NOMO-1 (cell line): Measurements from ENCODE around the gene USP50.
"Not testable (repeated sequence)": the region's sequence is repeated elsewhere in the genome, so short reads cannot be mapped to it uniquely, and the experiment has no call there.

ENCODE experiments used
- DNase-seq, 2 experiments: peaks; one replicate each; lab custom pipeline; 2025; ENCODE audit not compliant: unreplicated experiment in 2 of 2; lab: John Stamatoyannopoulos, UW

Gene USP50

DNA sequence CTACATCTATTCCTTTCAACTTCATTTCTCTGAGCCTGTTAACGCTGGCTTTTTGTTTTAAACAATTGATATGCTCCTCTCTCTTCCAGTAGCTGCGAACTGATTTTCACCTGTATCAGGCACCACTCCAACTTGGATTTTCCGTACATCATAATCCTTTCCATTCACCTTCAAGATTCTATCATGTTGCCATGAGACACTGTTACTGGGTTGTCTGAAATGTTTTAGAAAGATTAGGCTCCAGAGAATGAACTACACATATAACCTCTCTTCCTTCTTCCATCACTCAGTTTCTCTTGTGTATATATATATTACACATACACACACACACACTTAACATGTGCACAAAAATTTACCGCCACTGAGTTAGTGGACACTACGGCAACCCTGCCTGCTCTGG, at the start of gene USP50:
Gene USP50, minus strand, starts transcription at position 101 of the 400 bp plus-strand sequence. CDS start 141 bp downstream, outside the sequence.
- no peak for DNase-seq

DNA sequence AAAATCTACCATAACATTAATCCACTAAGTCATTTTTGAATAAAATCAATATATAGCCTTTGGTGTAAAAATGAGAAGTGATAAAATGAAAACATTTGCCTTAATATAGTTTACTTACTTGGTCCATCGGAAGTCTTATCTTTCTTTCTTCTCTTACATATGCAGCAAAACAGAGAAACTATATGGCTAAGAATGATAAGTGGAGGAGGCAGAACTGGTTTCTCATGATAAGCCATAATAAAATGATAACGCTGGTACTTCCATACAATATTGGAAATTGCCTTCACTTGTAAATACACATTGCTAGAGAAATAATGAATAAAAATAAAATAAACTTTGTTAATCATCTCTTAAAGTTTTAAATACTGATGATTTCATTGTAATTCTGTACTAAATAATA, 47.8 kb upstream of the USP50 start:
- no peak for DNase-seq

DNA sequence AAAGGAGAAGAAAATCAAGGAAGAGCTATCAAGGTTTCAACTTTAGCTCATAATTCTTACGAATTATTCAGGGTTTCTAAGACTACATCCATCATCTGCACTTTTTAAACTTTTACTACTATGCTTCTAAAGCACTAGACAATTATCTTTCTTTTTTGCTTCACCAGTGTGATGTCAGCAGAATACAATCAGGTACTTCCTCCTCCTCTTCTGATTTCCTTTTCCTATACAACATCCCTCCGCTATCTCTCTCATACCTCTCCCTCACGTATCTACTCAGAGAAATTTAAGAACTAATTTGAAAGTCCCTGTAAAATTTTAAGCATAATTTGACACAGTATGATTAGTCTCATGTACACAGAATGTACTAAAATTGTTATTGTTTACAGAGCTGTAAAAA, 47.3 kb upstream of the USP50 start:
- DNase-seq, result no peak

- DNase-seq, result no peak
Observed at GRCh38 chr15:50590288-50590687, 43.8 kb upstream of the USP50 start.

- no peak for DNase-seq
Observed at GRCh38 chr15:50577492-50577891, 31.0 kb upstream of the USP50 start.

GRCh38 chr15:50576166-50576565, 29.7 kb upstream of the USP50 start:
- peak in 1 of 2 experiments; percentile 12 for DNase-seq

GRCh38 chr15:50573842-50574241, 27.4 kb upstream of the USP50 start:
- not testable (repeated sequence) for DNase-seq

DNA sequence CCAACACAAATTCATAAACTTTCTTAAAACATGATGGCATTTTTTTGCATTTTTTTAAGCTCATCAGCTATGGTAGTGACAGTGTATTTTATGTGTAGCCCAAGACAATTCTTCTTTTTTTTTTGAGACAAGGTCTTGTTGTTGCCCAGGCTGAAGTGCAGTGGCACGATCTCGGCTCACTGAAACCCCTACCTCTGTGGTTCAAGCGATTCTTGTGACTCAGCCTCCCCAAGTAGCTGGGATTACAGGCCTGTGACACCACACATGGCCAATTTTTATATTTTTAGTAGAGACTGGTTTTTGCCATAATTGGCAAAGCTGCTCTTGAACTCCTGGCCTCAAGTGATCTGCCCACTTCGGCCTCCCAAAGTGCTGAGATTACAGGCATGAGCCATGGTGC, 17.3 kb upstream of the USP50 start:
- DNase-seq, result no peak

GRCh38 chr15:50562735-50563640, 16.5 kb upstream of the USP50 start:
- DNase-seq, result no peak

- no peak for DNase-seq
Observed at GRCh38 chr15:50558012-50558411, 11.5 kb upstream of the USP50 start.

DNA sequence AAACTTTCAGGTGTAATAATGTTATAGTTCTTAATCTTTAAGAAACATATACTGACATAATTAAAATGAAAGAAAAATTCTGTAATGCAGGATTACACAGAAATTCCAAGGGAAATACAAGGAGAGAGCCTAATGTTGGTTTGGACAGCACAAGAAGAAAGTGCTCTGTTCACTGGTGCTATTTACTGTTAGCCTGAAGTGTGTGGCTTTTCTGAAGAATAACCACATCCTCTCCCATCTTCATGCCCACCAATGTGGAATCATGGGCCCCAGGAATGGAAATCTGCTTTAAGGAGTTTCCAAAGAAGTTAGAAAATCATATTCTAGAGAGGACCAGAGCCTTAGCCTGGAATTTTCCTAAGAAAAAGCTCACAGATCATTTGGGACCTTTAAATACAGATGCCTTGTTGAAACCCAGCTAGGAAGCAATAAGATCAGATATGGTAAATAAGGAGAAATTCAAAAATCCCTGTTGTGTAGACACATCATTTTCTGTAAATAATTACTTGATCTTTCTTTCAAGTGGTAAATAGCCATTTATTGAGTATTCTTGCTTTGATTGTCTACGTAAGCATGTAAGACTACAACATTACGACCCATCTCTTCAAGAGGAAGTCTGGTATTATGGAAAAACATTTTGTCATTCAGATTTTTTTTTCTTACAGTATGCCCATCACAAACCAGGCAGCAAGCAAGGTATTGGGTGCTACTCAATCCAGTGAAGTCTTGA, 10.3 kb upstream of the USP50 start:
- DNase-seq, result no peak

DNA sequence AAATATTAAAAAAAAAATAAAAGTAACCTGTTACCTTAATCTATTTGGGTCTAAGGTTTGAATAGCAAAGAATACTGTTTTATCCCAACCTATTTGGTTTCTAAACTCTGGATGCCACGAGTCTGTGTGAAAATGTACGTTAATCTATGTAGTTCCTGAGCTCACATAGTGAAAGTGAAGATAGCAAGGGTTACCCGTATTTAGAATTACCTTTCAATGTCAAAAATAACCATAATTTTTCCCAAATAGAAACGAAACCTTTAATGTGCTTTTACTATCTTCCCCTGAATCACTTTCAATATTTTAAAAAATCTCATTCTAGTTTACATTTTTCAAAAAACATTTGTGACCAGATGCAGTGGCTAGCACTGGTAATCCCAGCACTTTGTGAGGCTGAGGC, 5.8 kb upstream of the USP50 start:
- DNase-seq, result no peak

DNA sequence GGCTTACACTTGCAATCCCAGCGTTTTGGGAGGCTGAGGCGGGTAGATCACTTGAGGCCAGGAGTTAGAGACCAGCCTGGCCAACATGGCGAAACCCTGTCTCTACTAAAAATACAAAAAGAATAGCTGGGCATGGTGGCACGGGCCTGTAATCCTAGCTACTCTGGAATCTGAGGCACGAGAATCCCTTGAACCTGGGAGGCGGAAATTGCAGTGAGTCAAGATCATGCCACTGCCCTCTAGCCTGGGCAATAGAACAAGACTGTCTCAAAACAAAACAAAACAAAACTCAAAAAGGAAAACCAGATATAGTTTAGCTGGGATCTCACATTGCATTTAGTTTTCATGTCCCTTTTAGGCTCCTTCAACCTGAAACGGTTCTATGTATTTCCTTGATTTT, 2.9 kb upstream of the USP50 start:
- DNase-seq, result no peak

- no peak for DNase-seq
Observed at GRCh38 chr15:50544368-50544767, 2.1 kb downstream of the USP50 start.

- DNase-seq, result no peak
Observed at GRCh38 chr15:50543556-50543955, 2.9 kb downstream of the USP50 start.

DNA sequence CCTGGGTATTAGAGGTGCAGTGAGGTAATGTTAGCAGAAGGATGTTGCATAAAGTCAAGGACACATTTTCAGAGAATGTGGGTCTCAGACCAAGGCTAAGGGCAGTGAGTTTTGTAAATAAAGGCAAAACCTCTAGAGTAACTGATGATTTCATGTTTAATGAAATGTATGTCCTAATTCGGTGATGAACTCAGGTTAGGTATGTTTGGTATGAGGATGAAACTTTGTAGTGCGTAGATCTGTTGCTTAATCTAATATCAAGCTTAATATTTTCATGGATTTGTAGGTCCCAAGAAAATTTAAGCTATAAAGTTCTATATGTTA, 3.6 kb downstream of the USP50 start:
- DNase-seq, result no peak

GRCh38 chr15:50531766-50532165, 14.7 kb downstream of the USP50 start:
- no peak for DNase-seq

- DNase-seq, result no peak
Observed at GRCh38 chr15:50531163-50531562, 15.3 kb downstream of the USP50 start.

DNA sequence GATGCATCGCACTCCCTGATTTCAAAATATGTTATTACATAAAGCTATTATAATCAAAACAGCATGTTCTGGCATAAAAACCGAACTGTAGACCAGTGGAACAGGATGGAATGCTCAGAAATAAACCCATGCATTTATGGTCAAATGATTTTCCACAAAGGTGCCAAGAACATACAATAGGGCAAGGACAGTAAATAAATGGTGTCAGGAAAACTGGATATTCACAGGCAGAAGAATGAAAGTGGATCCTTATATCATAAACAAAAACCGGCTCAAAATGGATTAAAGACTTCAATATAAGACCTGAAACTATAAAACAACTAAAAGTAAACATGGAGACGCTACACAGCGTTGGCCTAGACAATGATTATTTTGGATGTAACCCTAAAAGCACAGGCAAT, 22.6 kb downstream of the USP50 start:
- no peak for DNase-seq

- DNase-seq, result no peak
Observed at GRCh38 chr15:50519740-50520425, 26.6 kb downstream of the USP50 start.

- DNase-seq, result no peak
Observed at GRCh38 chr15:50513001-50513400, 33.5 kb downstream of the USP50 start.

DNA sequence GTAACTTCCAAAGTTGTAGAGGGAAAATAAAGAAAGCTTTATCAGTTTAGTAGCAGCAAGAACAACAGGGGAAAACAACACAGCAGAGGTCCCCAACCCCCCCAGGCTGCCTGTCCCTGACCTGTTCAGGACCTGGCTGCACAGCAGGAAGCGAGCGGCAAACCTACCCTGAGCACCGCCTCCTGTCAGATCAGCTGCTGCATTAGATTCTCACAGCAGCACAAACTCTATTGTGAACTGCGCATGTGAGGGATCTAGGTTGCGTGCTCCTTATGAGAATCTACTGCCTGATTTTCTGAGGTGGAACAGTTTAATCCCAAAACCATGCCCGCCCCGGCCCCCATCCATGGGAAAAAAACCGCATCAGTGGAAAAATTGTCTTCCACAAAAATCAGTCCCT, 40.3 kb downstream of the USP50 start:
- DNase-seq, result no peak
